Panc1 (cell line): ENCODE measurements around the gene MYADML2.

Source experiments
- POLR2AphosphoS5 ChIP-seq: IDR thresholded peaks from 2 replicates; pipeline ENCODE4 v1.6.1; 2012; ENCODE audit warnings: mild to moderate bottlenecking, low read depth, low read length, moderate library complexity
- SIN3A ChIP-seq: IDR thresholded peaks from 2 replicates; pipeline ENCODE4 v1.6.1; 2012; ENCODE audit warnings: low read depth, mild to moderate bottlenecking, low read length, moderate library complexity, borderline replicate concordance; ENCODE audit not compliant: insufficient read depth
- TCF7L2 ChIP-seq: IDR thresholded peaks from 2 replicates; pipeline ENCODE4 v1.6.1; 2011; ENCODE audit warnings: mild to moderate bottlenecking, low read depth, low read length, inconsistent platforms
- TF ChIP-seq, protein P1 (sequence below): fragments of 450-650 bp; IDR thresholded peaks from 2 replicates; pipeline ENCODE4 v1.5.1; 2017; ENCODE audit warnings: mild to moderate bottlenecking
- TF ChIP-seq, protein P2 (sequence below), 2 experiments: IDR thresholded peaks; 2 replicates each; pipeline ENCODE4 v1.6.1; 2011 to 2012; ENCODE audit warnings: low read depth in 2 of 2, control low read depth in 1 of 2, low read length in 1 of 2, mild to moderate bottlenecking in 1 of 2, moderate library complexity in 1 of 2; ENCODE audit not compliant: insufficient read depth in 1 of 2

DNA sequence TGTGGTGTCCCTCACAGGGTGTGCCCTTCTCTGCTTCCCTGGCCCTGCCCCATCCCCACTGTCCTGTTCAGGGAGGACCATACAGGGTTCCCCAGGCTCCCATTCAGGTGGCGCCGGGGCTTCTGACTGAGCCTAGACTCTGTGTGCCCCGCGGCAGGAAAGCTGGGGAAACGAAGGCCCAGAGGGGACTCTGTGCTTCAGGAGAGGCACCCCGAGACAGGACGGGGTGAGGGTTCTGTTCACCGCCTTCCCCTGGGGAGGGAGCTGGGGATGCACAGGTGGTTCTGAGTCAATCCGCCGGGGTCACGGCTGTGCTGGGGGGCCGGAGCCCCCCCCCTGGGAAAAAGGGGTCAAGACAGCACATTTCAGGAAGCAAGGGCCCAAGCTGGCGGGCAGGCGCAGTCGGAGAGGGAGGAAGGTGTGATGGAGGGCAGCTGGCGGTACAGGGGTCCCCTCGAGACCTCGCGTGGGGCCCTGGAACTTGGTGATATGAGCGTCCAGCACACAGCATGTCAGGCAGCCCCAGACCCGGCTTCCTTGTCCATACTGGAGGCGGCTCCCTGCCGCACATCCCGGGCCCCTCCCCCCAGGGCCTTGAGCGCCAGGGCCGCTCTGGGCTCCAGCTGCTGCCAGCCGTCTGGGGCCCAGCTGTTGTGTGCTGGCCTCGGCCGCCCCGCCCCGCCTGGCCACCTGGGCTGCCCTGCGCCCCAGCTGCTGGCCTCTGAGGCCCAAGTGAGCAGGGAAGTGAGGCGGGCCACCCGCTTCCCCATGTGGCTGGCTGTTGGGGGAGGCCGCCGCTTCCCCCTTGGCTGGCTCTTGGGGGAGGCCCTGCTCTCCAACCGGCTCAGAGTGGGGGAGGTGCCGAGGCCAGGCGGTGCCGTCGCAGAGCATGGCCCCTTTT is 19.6 kb upstream of the MYADML2 start:
- TF ChIP-seq, protein P1, sequence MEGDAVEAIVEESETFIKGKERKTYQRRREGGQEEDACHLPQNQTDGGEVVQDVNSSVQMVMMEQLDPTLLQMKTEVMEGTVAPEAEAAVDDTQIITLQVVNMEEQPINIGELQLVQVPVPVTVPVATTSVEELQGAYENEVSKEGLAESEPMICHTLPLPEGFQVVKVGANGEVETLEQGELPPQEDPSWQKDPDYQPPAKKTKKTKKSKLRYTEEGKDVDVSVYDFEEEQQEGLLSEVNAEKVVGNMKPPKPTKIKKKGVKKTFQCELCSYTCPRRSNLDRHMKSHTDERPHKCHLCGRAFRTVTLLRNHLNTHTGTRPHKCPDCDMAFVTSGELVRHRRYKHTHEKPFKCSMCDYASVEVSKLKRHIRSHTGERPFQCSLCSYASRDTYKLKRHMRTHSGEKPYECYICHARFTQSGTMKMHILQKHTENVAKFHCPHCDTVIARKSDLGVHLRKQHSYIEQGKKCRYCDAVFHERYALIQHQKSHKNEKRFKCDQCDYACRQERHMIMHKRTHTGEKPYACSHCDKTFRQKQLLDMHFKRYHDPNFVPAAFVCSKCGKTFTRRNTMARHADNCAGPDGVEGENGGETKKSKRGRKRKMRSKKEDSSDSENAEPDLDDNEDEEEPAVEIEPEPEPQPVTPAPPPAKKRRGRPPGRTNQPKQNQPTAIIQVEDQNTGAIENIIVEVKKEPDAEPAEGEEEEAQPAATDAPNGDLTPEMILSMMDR = no peak
- TF ChIP-seq POLR2AphosphoS5 (no peak), SIN3A (no peak), TCF7L2 (no peak)
- TF ChIP-seq, protein P2, sequence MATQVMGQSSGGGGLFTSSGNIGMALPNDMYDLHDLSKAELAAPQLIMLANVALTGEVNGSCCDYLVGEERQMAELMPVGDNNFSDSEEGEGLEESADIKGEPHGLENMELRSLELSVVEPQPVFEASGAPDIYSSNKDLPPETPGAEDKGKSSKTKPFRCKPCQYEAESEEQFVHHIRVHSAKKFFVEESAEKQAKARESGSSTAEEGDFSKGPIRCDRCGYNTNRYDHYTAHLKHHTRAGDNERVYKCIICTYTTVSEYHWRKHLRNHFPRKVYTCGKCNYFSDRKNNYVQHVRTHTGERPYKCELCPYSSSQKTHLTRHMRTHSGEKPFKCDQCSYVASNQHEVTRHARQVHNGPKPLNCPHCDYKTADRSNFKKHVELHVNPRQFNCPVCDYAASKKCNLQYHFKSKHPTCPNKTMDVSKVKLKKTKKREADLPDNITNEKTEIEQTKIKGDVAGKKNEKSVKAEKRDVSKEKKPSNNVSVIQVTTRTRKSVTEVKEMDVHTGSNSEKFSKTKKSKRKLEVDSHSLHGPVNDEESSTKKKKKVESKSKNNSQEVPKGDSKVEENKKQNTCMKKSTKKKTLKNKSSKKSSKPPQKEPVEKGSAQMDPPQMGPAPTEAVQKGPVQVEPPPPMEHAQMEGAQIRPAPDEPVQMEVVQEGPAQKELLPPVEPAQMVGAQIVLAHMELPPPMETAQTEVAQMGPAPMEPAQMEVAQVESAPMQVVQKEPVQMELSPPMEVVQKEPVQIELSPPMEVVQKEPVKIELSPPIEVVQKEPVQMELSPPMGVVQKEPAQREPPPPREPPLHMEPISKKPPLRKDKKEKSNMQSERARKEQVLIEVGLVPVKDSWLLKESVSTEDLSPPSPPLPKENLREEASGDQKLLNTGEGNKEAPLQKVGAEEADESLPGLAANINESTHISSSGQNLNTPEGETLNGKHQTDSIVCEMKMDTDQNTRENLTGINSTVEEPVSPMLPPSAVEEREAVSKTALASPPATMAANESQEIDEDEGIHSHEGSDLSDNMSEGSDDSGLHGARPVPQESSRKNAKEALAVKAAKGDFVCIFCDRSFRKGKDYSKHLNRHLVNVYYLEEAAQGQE (IDR thresholded peaks at IDR 0.05; ENCODE audit: insufficient read depth in 1 of 2, low read depth in 2 of 2, low read length in 1 of 2) = no peak
